Prostate gland (tissue), 2 donors: Measurements from ENCODE around the gene RARRES2. TPM values are rescaled to one million over a fixed set of nuclear protein-coding genes. Genes with fewer than 3 reads are reported as not detected.

Source experiments
- DNase-seq: peaks from one replicate; pipeline ENCODE4 v3.0.0-alpha.2; 2019; ENCODE audit warnings: low spot score
- H3K27ac ChIP-seq, 2 donors: fragments of 200-600 bp; sonication (generic); 2 replicates each; pipeline ENCODE4 v1.5.1; 2017 to 2019
- H3K27me3 ChIP-seq: fragments of 200-600 bp; sonication (generic); replicated peaks from 2 replicates; pipeline ENCODE4 v1.5.1; 2019; ENCODE audit not compliant: insufficient read depth
- H3K36me3 ChIP-seq, 2 donors: fragments of 200-600 bp; sonication (generic); 1 replicate in 1 of 2; 2 replicates in 1 of 2; pipeline versions ENCODE4 v1.5.1 to v1.8.1; 2017 to 2019
- H3K4me1 ChIP-seq: fragments of 200-600 bp; sonication (generic); replicated peaks from 2 replicates; pipeline ENCODE4 v1.5.1; 2019
- H3K4me3 ChIP-seq, 2 donors: fragments of 200-600 bp; sonication (generic); 2 replicates each; pipeline ENCODE4 v1.5.1; 2017 to 2019
- H3K9me3 ChIP-seq: fragments of 200-600 bp; sonication (generic); 2 replicates; pipeline ENCODE4 v1.5.1; 2017
- POLR2A ChIP-seq: fragments of 450-650 bp; IDR thresholded peaks from one replicate; pipeline ENCODE4 v1.6.1; 2016; ENCODE audit warnings: antibody characterized with exemption, mild to moderate bottlenecking
- POLR2AphosphoS5 ChIP-seq: sonication (generic); formaldehyde crosslinking; IDR thresholded peaks from one replicate; pipeline ENCODE4 v1.6.1; 2017; ENCODE audit warnings: antibody characterized with exemption
- WGBS: methylation state at CpG from one replicate; pipeline ENCODE4 v1.1.5; 2018; 5-methylcytosine and 5-hydroxymethylcytosine counted together
- intact Hi-C: fragments of 100-400 bp; cut with DNase I; formaldehyde crosslinking; loops from one replicate; pipeline ENCODE4 v1.14.2; 2022
- total RNA-seq, 2 donors: library from RNA; depleted of rRNA; stranded (reverse); fragments of >200 nt; gene quantifications; one replicate each; pipeline ENCODE4 v1.1.0, GENCODE V29; 2016
- TF ChIP-seq, protein P1 (sequence below), 4 experiments: fragments of 200-600 bp in 2 of 4; fragments of 450-650 bp in 2 of 4; sonication (generic) in 2 of 4; IDR thresholded peaks; 1 replicate in 3 of 4; 2 replicates in 1 of 4; pipeline ENCODE4 v1.5.1; 2016 to 2019; ENCODE audit warnings: antibody characterized with exemption in 4 of 4, mild to moderate bottlenecking in 2 of 4, moderate library complexity in 2 of 4

Gene RARRES2
- total RNA-seq, 2 donors from 2014 or later, result 98.8 to 99.8 TPM

DNA sequence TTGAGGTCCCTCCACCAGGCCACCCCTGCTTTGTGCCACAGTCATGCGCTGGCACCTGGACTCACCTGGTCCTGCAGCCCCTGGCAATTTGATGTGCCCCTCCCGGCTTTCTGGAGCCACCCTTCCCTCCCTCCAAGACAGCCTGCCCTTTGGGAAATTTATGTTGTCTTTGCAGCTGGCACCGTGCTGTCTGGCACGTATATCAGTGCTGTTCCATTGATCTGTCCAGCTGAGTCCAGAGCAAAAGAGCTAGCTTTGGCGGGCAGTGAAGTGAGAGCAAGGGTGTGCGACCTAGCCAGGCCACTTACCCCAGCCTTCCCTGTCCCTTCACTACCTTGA lies 5.7 kb downstream of the RARRES2 start:
- 39% methylated on average over 6 of the region's 6 CpGs for WGBS
- no peak for DNase-seq
- H3K27me3 ChIP-seq, result no peaks in the 10 kb centered on the region
- H3K27ac ChIP-seq, result peak overlapping the region; percentile 21 to 51
- intact Hi-C loops, result no loop called here
- H3K4me1 ChIP-seq, result no peaks in the 10 kb centered on the region
- no peak overlapping the region for H3K4me3 ChIP-seq
- H3K9me3 ChIP-seq, result no peaks in the 10 kb centered on the region
- H3K36me3 ChIP-seq, result no peaks in the 10 kb centered on the region
- no peak for TF ChIP-seq POLR2AphosphoS5
- TF ChIP-seq, protein P1, sequence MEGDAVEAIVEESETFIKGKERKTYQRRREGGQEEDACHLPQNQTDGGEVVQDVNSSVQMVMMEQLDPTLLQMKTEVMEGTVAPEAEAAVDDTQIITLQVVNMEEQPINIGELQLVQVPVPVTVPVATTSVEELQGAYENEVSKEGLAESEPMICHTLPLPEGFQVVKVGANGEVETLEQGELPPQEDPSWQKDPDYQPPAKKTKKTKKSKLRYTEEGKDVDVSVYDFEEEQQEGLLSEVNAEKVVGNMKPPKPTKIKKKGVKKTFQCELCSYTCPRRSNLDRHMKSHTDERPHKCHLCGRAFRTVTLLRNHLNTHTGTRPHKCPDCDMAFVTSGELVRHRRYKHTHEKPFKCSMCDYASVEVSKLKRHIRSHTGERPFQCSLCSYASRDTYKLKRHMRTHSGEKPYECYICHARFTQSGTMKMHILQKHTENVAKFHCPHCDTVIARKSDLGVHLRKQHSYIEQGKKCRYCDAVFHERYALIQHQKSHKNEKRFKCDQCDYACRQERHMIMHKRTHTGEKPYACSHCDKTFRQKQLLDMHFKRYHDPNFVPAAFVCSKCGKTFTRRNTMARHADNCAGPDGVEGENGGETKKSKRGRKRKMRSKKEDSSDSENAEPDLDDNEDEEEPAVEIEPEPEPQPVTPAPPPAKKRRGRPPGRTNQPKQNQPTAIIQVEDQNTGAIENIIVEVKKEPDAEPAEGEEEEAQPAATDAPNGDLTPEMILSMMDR (IDR thresholded peaks at IDR 0.05), result no peak
- no peak for TF ChIP-seq POLR2A

DNA sequence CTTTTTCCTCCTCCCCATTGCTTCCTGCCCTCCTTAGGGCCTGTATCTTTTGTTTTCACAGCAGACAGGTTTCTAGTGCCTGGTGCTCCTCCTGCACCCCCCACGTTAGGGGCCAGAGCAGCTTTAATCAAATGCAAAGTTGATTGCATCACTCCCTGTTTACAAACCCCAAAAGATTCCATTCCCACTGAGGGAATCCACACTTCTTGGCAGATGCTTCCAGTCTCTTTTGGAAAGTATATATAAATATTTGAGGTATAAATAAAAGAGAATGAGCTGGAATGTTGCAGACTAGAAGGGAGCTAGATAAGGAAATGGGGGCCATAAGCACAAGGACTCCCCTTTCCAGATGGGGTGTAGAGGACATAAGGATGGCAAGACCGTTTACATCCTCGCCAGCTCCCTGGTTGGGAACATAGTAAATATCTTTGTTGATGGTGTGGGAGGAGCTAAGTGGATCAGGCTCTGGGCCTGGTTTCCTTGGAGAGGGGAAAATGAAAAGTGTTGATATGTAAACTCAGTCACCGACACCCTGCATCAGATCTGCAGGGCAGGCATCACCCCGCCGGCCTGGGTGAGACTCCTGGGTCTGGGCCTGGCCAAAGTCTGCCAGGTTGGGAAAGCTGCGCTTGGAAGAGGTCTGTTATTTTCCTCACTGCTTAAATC lies 6.2 kb downstream of the RARRES2 start:
- intact Hi-C loops, result no loop called here
- WGBS, result 32% methylated on average over 7 of the region's 7 CpGs
- Histone ChIP-seq H3K9me3 (no peaks in the 10 kb centered on the region), H3K27me3 (no peaks in the 10 kb centered on the region), H3K4me1 (no peaks in the 10 kb centered on the region), H3K4me3 (no peak overlapping the region), H3K27ac (peak overlapping the region; percentile 21 to 51), H3K36me3 (no peaks in the 10 kb centered on the region)
- DNase-seq, result no peak
- TF ChIP-seq, protein P1 (IDR thresholded peaks at IDR 0.05), result no peak
- TF ChIP-seq POLR2AphosphoS5 (no peak), POLR2A (no peak)

DNA sequence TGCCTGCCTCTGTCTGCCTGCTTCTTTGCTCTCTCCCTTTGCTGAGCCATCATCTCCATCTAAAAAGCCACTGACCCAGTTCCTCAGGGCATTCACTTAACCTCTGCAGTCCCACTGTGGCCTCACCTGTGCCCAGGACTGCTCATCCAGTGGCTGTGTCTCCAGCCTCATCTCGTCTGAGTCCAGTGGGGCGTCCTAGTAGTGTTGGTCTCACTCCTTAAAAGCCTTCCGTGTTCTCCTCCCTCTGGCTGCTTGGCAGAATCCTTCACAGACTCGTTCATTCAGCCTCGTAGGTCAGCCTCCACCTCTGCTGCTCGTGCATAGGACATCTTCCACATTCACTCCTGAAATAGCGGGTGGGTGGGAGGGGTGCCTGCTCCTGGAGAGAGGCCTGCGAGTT lies 7.3 kb downstream of the RARRES2 start:
- no peak overlapping the region for H3K4me3 ChIP-seq
- peak overlapping the region in 1 of 2 donors; percentile 51 for H3K27ac ChIP-seq
- intact Hi-C loops, result no loop called here
- H3K36me3 ChIP-seq, result no peaks in the 10 kb centered on the region
- H3K4me1 ChIP-seq, result no peaks in the 10 kb centered on the region
- no peaks in the 10 kb centered on the region for H3K27me3 ChIP-seq
- TF ChIP-seq POLR2AphosphoS5 (no peak), POLR2A (no peak)
- TF ChIP-seq, protein P1 (IDR thresholded peaks at IDR 0.05), result no peak
- WGBS, result 86% methylated on average over 8 of the region's 8 CpGs
- no peaks in the 10 kb centered on the region for H3K9me3 ChIP-seq
- DNase-seq, result no peak

DNA sequence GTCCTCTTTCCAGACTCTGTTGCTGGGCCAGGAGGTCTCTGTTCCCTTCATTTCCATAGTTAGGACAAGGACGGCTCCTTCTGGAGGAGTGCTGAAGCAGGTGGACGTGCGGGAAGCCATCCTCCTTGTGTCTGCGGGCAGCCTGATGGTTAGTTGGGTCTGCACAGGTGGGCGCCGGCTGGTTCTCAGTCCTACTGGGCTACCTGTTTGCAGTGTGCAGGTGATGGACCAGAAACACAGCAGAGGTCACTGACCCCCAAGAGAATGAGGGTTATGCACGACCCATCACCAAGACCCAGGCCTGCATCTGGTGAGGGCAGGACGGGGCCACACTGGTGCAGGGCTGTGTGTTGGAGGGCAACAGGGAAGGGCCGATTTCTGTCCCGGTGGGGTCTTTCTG lies 7.8 kb downstream of the RARRES2 start:
- intact Hi-C loops, result no loop called here
- H3K4me1 ChIP-seq, result no peaks in the 10 kb centered on the region
- H3K9me3 ChIP-seq, result no peaks in the 10 kb centered on the region
- TF ChIP-seq POLR2AphosphoS5 (no peak), POLR2A (no peak)
- TF ChIP-seq, protein P1 (IDR thresholded peaks at IDR 0.05), result no peak
- DNase-seq, result no peak
- 97% methylated on average over 10 of the region's 10 CpGs for WGBS
- no peak overlapping the region for H3K4me3 ChIP-seq
- no peaks in the 10 kb centered on the region for H3K27me3 ChIP-seq
- H3K36me3 ChIP-seq, result no peaks in the 10 kb centered on the region
- H3K27ac ChIP-seq, result no peak overlapping the region

DNA sequence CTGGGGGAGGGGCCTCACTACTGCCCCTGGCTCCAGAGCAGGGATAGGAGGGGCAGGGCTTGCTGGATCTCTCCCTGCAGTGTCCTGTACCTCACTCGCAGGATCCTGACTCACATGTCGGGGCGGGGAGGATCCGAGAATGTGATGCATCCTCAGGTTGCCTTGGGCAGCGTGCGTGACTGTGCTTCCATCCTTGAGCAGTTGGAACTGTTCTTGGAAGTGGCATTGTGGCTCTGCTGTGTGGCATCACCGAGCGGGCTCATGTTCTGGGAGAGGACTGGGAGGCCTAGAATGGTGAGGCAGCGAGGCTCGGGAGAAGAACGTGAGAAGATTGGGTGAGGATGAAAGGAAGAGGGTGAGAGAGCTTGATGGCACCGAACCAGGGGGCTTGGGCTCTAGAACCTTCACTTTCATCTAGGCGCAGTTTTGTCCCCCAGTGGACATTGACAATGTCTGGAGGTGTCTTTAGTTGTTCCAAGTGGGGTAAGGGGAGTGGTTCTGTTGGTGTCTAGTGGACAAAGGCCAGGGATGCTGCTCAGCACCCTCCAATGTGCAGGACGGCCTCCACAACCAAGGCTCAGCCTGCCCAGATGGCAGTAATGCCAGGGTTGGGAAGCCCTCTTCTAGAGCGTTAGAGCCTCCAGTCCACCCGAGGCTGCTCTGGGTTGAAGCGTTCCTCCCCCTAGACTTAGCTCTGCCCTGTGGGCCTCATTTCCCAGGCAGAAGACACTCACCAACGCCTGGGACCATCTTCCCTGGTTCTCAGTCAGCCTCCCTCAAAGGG lies 8.4 kb downstream of the RARRES2 start:
- intact Hi-C loops, result no loop called here
- DNase-seq, result no peak
- no peak overlapping the region for H3K4me3 ChIP-seq
- H3K27ac ChIP-seq, result no peak overlapping the region
- H3K4me1 ChIP-seq, result no peaks in the 10 kb centered on the region
- H3K27me3 ChIP-seq, result no peaks in the 10 kb centered on the region
- TF ChIP-seq, protein P1 (IDR thresholded peaks at IDR 0.05), result no peak
- TF ChIP-seq POLR2AphosphoS5, result no peak
- TF ChIP-seq POLR2A, result no peak
- H3K36me3 ChIP-seq, result no peaks in the 10 kb centered on the region
- no peaks in the 10 kb centered on the region for H3K9me3 ChIP-seq
- WGBS, result 92% methylated on average over 18 of the region's 18 CpGs
